ENCODE measurements around the gene ZBTB21. TPM values are rescaled to one million over a fixed set of nuclear protein-coding genes. Genes with fewer than 3 reads are reported as not detected.

The ZBTB21 gene
- total RNA-seq, 1 donor from 2014 or later: 3.7 TPM

DNA sequence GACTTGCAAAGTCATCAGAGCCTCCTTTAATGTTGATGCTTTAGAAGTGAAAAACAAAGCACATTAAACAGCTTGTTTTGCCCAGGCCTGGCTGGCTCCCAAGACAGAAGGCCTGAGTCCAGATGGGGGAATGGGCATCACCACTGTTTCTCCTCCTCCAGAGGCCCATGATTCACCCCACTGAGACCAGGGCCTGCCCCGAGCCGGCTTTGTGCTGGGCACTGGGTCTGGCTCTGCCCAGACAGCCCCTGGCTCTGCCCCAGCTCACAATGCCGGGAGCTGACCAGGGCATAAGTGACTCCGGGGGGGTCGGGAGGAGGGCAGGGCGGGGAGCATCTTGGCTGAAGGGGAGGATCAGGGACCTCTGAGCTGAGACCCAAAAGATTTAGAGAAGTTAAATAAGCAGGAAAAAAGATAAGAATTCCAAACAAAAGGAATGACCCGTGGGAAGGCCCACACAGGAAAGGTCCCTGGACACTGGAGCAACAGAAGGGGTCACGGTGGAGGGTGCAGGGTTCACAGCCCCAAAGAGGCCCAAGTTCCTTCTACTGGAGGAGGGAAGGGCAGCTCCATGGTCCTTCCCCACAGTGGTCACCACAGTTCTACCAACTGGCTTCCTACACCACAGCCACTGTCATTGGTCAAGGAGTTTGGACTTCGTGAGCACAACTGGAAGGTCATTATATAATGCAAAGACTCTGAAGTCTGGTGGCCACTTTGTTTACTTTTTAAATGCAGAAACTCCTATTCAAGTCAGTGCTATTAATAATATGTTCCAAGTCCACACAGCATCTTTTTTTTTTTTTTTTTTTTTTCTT is 61.9 kb downstream of the ZBTB21 start:
- H3K9me3 ChIP-seq (ENCODE audit: control insufficient read depth in 3 of 3, low read length in 3 of 3): no peaks in the 10 kb centered on the region
- H3K4me1 ChIP-seq (ENCODE audit: control insufficient read depth in 3 of 3, insufficient read depth in 3 of 3, low read length in 3 of 3): peaks cover 20 to 34% (median 23%) of the 10 kb centered on the region in 3 donors
- H3K27ac ChIP-seq (ENCODE audit: low read depth, low read length): no peak overlapping the region
- H3K4me3 ChIP-seq (ENCODE audit: low read length in 3 of 3): peak overlapping the region in 1 of 3 donors; percentile 22
- H3K9ac ChIP-seq (ENCODE audit: low read depth in 1 of 3, low read length in 3 of 3): no peak overlapping the region
- no peaks in the 10 kb centered on the region for H3K36me3 ChIP-seq (ENCODE audit: control insufficient read depth in 3 of 3, insufficient read depth in 3 of 3, low read length in 3 of 3)
- peaks cover 0 to 6% (median 3%) of the 10 kb centered on the region in 3 donors for H3K27me3 ChIP-seq (ENCODE audit: control insufficient read depth in 3 of 3, insufficient read depth in 3 of 3, low read length in 3 of 3)

DNA sequence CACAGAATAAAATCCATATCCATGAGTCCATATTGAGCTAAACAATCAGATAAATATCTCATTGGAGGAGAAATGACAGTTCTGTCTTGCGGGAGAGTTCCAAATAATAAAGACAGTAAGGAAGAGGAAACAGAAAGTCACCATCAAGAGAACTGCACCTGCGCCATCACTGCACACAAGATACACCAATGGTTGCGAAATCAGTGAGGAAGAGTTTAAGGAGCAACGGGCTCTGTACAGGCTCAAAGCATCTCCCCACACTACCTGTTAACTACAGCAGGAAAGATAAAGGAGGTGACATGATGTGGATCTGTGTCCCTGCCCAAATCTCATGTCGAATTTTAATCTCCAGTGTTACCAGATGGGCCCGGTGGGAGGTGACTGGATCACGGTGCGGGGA is 64.2 kb downstream of the ZBTB21 start:
- H3K27me3 ChIP-seq (ENCODE audit: control insufficient read depth in 3 of 3, insufficient read depth in 3 of 3, low read length in 3 of 3): peaks cover 0 to 3% (median 3%) of the 10 kb centered on the region in 3 donors
- peaks cover 5 to 13% (median 9%) of the 10 kb centered on the region in 3 donors for H3K4me1 ChIP-seq (ENCODE audit: control insufficient read depth in 3 of 3, insufficient read depth in 3 of 3, low read length in 3 of 3)
- no peaks in the 10 kb centered on the region for H3K36me3 ChIP-seq (ENCODE audit: control insufficient read depth in 3 of 3, insufficient read depth in 3 of 3, low read length in 3 of 3)
- H3K9ac ChIP-seq (ENCODE audit: low read depth in 1 of 3, low read length in 3 of 3): no peak overlapping the region
- H3K4me3 ChIP-seq (ENCODE audit: low read length in 3 of 3): no peak overlapping the region
- no peak overlapping the region for H3K27ac ChIP-seq (ENCODE audit: low read depth, low read length)
- no peaks in the 10 kb centered on the region for H3K9me3 ChIP-seq (ENCODE audit: control insufficient read depth in 3 of 3, low read length in 3 of 3)

DNA sequence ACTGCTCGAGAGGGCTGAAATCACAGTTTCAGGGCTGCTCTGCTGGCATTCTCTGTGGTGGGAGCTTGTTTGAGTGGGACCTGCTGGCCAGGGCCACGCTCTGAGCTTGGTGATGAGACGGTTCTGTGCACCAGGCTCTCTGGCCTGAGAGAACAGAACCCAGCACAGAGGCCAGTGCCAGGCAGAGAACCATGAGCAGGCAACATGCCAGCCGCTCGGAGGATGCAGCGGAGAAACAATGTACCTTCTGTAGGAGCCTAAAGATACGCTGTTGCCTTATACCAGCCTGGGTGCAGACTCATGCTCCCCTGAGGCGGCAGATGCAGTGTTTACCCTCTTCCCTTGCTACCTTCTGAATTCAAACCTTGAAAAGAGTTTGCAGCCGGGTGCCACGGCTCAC is 66.3 kb downstream of the ZBTB21 start:
- Histone ChIP-seq H3K27ac (ENCODE audit: low read depth, low read length) (no peak overlapping the region), H3K4me3 (ENCODE audit: low read length in 3 of 3) (no peak overlapping the region), H3K9me3 (ENCODE audit: control insufficient read depth in 3 of 3, low read length in 3 of 3) (no peaks in the 10 kb centered on the region), H3K9ac (ENCODE audit: low read depth in 1 of 3, low read length in 3 of 3) (no peak overlapping the region), H3K4me1 (ENCODE audit: control insufficient read depth in 3 of 3, insufficient read depth in 3 of 3, low read length in 3 of 3) (peaks cover 3 to 10% (median 9%) of the 10 kb centered on the region in 3 donors), H3K36me3 (ENCODE audit: control insufficient read depth in 3 of 3, insufficient read depth in 3 of 3, low read length in 3 of 3) (peaks cover 0 to 3% (median 0%) of the 10 kb centered on the region in 3 donors), H3K27me3 (ENCODE audit: control insufficient read depth in 3 of 3, insufficient read depth in 3 of 3, low read length in 3 of 3) (no peaks in the 10 kb centered on the region)

DNA sequence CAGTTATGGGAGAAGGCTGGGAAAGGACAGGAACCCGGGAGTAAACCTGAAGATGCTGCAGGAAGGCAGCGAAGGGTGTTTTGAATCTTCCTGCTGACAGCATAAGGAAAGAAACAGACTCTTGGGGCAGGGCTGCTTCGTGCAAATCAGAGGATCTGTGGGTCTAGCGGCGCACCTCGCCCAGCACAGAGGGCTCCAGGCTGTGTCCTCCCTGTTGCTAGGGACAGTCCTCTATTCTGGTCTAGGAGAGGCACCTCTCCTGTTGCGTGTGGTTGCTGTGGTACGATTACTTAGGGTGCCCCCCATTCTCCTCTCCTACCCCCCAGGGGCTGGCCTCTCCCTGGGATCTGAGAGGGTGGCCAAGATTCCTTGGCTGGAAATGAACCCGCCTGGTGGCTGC is 67.7 kb downstream of the ZBTB21 start:
- no peaks in the 10 kb centered on the region for H3K27me3 ChIP-seq (ENCODE audit: control insufficient read depth in 3 of 3, insufficient read depth in 3 of 3, low read length in 3 of 3)
- H3K9me3 ChIP-seq (ENCODE audit: control insufficient read depth in 3 of 3, low read length in 3 of 3): no peaks in the 10 kb centered on the region

DNA sequence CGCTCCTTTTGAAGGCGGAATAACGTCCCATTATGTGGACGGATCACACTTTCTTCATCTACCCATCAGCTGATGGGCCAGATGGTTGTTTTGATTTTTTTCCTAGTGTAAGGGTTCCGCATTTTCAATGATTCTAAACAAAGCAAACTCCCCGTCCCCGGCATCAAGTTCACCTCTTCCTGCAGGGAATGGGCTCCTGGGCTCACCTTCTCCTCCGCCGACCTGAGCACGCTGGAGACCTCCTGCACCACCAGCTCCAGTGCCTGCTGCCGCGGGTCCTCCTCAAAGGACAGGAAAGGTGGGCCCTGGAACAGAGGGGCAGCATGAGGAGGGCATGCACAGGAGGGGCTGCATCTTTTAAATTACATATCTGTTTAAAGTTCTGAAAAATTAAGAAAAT is 68.2 kb downstream of the ZBTB21 start:
- no peak overlapping the region for H3K9ac ChIP-seq (ENCODE audit: low read depth in 1 of 3, low read length in 3 of 3)
- no peak overlapping the region for H3K27ac ChIP-seq (ENCODE audit: low read depth, low read length)
- H3K36me3 ChIP-seq (ENCODE audit: control insufficient read depth in 3 of 3, insufficient read depth in 3 of 3, low read length in 3 of 3): peaks cover 0 to 3% (median 0%) of the 10 kb centered on the region in 3 donors

More for the DNA sequence above, 67.7 kb downstream of the ZBTB21 start:
- H3K36me3 ChIP-seq (ENCODE audit: control insufficient read depth in 3 of 3, insufficient read depth in 3 of 3, low read length in 3 of 3): peaks cover 0 to 3% (median 0%) of the 10 kb centered on the region in 3 donors
- no peaks in the 10 kb centered on the region for H3K4me1 ChIP-seq (ENCODE audit: control insufficient read depth in 3 of 3, insufficient read depth in 3 of 3, low read length in 3 of 3)
- H3K27ac ChIP-seq (ENCODE audit: low read depth, low read length): no peak overlapping the region
- no peak overlapping the region for H3K4me3 ChIP-seq (ENCODE audit: low read length in 3 of 3)
- H3K9ac ChIP-seq (ENCODE audit: low read depth in 1 of 3, low read length in 3 of 3): no peak overlapping the region

DNA sequence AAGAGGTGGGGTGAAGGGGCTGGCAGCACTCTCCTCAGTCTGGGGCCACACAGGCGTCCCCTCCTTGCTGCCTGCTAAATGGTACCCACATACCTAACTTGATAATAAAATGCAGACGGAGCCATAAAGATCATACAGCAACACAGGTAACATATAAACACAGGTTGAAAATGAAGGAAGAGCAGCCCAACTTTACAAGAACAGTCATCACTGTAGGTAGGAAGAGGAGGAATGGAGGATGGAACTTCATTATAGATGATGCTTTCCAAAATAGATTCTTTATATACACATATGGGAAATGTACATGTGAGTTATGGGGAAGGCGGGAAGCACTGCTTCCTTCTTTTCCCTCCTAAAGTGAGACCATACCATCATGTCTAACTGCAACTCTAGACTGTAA is 69.7 kb downstream of the ZBTB21 start:
- Histone ChIP-seq H3K27ac (ENCODE audit: low read depth, low read length) (no peak overlapping the region), H3K4me1 (ENCODE audit: control insufficient read depth in 3 of 3, insufficient read depth in 3 of 3, low read length in 3 of 3) (no peaks in the 10 kb centered on the region), H3K27me3 (ENCODE audit: control insufficient read depth in 3 of 3, insufficient read depth in 3 of 3, low read length in 3 of 3) (no peaks in the 10 kb centered on the region), H3K4me3 (ENCODE audit: low read length in 3 of 3) (no peak overlapping the region), H3K9me3 (ENCODE audit: control insufficient read depth in 3 of 3, low read length in 3 of 3) (no peaks in the 10 kb centered on the region), H3K9ac (ENCODE audit: low read depth in 1 of 3, low read length in 3 of 3) (no peak overlapping the region), H3K36me3 (ENCODE audit: control insufficient read depth in 3 of 3, insufficient read depth in 3 of 3, low read length in 3 of 3) (peaks cover 0 to 3% (median 0%) of the 10 kb centered on the region in 3 donors)

More for the DNA sequence above, 68.2 kb downstream of the ZBTB21 start:
- H3K9me3 ChIP-seq (ENCODE audit: control insufficient read depth in 3 of 3, low read length in 3 of 3): no peaks in the 10 kb centered on the region
- no peak overlapping the region for H3K4me3 ChIP-seq (ENCODE audit: low read length in 3 of 3)
- no peaks in the 10 kb centered on the region for H3K27me3 ChIP-seq (ENCODE audit: control insufficient read depth in 3 of 3, insufficient read depth in 3 of 3, low read length in 3 of 3)
- no peaks in the 10 kb centered on the region for H3K4me1 ChIP-seq (ENCODE audit: control insufficient read depth in 3 of 3, insufficient read depth in 3 of 3, low read length in 3 of 3)

DNA sequence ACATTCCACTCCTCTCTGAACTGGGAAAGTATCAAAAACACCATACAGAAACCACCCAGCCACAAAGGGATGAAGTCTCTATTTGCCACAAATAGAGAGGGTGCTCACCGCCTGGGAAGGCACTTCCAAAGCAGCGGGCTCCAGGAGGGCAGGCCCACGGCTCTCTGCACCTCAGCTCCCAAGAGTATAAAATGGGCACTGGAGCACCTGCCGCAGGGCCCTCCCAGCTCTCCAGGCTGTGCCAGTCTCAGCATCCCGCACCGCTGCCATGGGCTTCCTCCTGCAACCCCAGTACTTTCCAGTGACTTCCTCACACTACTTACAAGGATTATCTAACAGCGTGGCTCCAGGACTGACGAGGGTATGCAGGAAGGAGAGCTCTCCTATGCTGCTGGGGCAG is 70.8 kb downstream of the ZBTB21 start:
- H3K27ac ChIP-seq (ENCODE audit: low read depth, low read length): no peak overlapping the region
- no peak overlapping the region for H3K9ac ChIP-seq (ENCODE audit: low read depth in 1 of 3, low read length in 3 of 3)
- H3K4me1 ChIP-seq (ENCODE audit: control insufficient read depth in 3 of 3, insufficient read depth in 3 of 3, low read length in 3 of 3): no peaks in the 10 kb centered on the region
- peaks cover 0 to 3% (median 0%) of the 10 kb centered on the region in 3 donors for H3K36me3 ChIP-seq (ENCODE audit: control insufficient read depth in 3 of 3, insufficient read depth in 3 of 3, low read length in 3 of 3)
- H3K9me3 ChIP-seq (ENCODE audit: control insufficient read depth in 3 of 3, low read length in 3 of 3): no peaks in the 10 kb centered on the region
- no peak overlapping the region for H3K4me3 ChIP-seq (ENCODE audit: low read length in 3 of 3)
- no peaks in the 10 kb centered on the region for H3K27me3 ChIP-seq (ENCODE audit: control insufficient read depth in 3 of 3, insufficient read depth in 3 of 3, low read length in 3 of 3)

Other genes with a start within 250 kb of the ZBTB21 start
- gene RIPK4, start 243.3 kb downstream of the ZBTB21 start, total RNA-seq: under 0.01 TPM
- 2.6 TPM for gene PRDM15, start 131.0 kb downstream of the ZBTB21 start, total RNA-seq
- 7.3 TPM for gene C2CD2, start 56.3 kb downstream of the ZBTB21 start, total RNA-seq
- not detected for gene UMODL1, start 61.0 kb upstream of the ZBTB21 start, total RNA-seq
- 20.4 TPM for gene ABCG1, start 208.8 kb upstream of the ZBTB21 start, total RNA-seq

Measured in skeletal muscle tissue (tissue), 4 donors.